GM23338 (cell line): Measurements from ENCODE around the gene SLC6A8. TPM values are rescaled to one million over a fixed set of nuclear protein-coding genes. Genes with fewer than 3 reads are reported as not detected.
A peak's percentile ranks its signal among the peaks of the same experiment; 100 is the strongest.

Source experiments
- ATAC-seq: fragments of 200-7000 bp; cut with Tn5 transposase; 3 replicates; pipeline ENCODE4 v1.9.1; 2020
- DNase-seq: peaks from one replicate; pipeline ENCODE4 v3.0.0-alpha.2; 2015; ENCODE audit warnings: low spot score
- H2AFZ ChIP-seq: fragments of 200-600 bp; sonication (generic); 2 replicates; pipeline ENCODE4 v1.8.0; 2016; ENCODE audit warnings: antibody characterized with exemption, mild to moderate bottlenecking, moderate library complexity
- H3F3A ChIP-seq: fragments of 200-600 bp; sonication (generic); replicated peaks from 2 replicates; pipeline ENCODE4 v1.8.0; 2017; ENCODE audit warnings: antibody characterized with exemption, mixed run types, low read depth
- H3K27ac ChIP-seq: fragments of 200-600 bp; sonication (generic); 2 replicates; pipeline ENCODE4 v1.6.1; 2016; ENCODE audit warnings: low read depth
- H3K27me3 ChIP-seq: fragments of 200-600 bp; sonication (generic); 2 replicates; pipeline ENCODE4 v1.8.0; 2016; ENCODE audit warnings: mild to moderate bottlenecking, mixed run types, moderate library complexity; ENCODE audit not compliant: insufficient read depth
- H3K36me3 ChIP-seq: fragments of 200-600 bp; sonication (generic); 2 replicates; pipeline ENCODE4 v1.8.0; 2016; ENCODE audit warnings: mild to moderate bottlenecking; ENCODE audit not compliant: insufficient read depth
- H3K4me1 ChIP-seq: fragments of 200-600 bp; sonication (generic); 2 replicates; pipeline ENCODE4 v1.8.0; 2016; ENCODE audit warnings: mild to moderate bottlenecking, moderate library complexity; ENCODE audit not compliant: insufficient read depth
- H3K4me2 ChIP-seq: fragments of 200-600 bp; sonication (generic); 2 replicates; pipeline ENCODE4 v1.7.1; 2017; ENCODE audit warnings: mixed run types
- H3K4me3 ChIP-seq: fragments of 200-600 bp; sonication (generic); 2 replicates; pipeline ENCODE4 v1.6.1; 2016; ENCODE audit warnings: mixed run types
- H3K79me2 ChIP-seq: fragments of 200-600 bp; sonication (generic); replicated peaks from 2 replicates; pipeline ENCODE4 v1.8.0; 2017; ENCODE audit warnings: mild to moderate bottlenecking; ENCODE audit not compliant: insufficient read depth
- H3K9me2 ChIP-seq: fragments of 200-600 bp; sonication (generic); 2 replicates; pipeline ENCODE4 v1.8.0; 2017; ENCODE audit not compliant: insufficient read depth
- H4K20me1 ChIP-seq: fragments of 200-600 bp; sonication (generic); replicated peaks from 2 replicates; pipeline ENCODE4 v1.8.0; 2017; ENCODE audit warnings: mild to moderate bottlenecking; ENCODE audit not compliant: insufficient read depth
- H3K27ac Mint-ChIP-seq: 2 replicates; pipeline ENCODE4 v1.8.0; 2020; ENCODE audit warnings: inconsistent platforms, mild to moderate bottlenecking, moderate library complexity, mixed read lengths
- H3K27me3 Mint-ChIP-seq: 3 replicates; pipeline ENCODE4 v1.8.0; 2022; ENCODE audit warnings: low read depth, mild to moderate bottlenecking, moderate library complexity, mixed read lengths, inconsistent platforms; ENCODE audit not compliant: insufficient read depth, poor library complexity
- H3K36me3 Mint-ChIP-seq: 3 replicates; pipeline ENCODE4 v1.8.0; 2021; ENCODE audit warnings: low read depth, mild to moderate bottlenecking, inconsistent platforms, moderate library complexity, mixed read lengths
- H3K4me1 Mint-ChIP-seq: 3 replicates; pipeline ENCODE4 v1.8.0; 2020; ENCODE audit warnings: mild to moderate bottlenecking, inconsistent platforms, mixed read lengths
- H3K4me3 Mint-ChIP-seq: 3 replicates; pipeline ENCODE4 v1.8.0; 2021; ENCODE audit warnings: moderate library complexity, mild to moderate bottlenecking, inconsistent platforms, mixed read lengths
- H3K9me3 Mint-ChIP-seq: 3 replicates; pipeline ENCODE4 v1.8.0; 2020; ENCODE audit warnings: moderate library complexity, mild to moderate bottlenecking, inconsistent platforms, mixed read lengths
- EZH2 ChIP-seq: fragments of 200-600 bp; sonication (generic); IDR thresholded peaks from one replicate; pipeline ENCODE4 v1.8.0; 2017; ENCODE audit warnings: antibody characterized with exemption, mild to moderate bottlenecking, low read depth; ENCODE audit not compliant: unreplicated experiment
- EZH2phosphoT487 ChIP-seq: fragments of 200-600 bp; sonication (generic); IDR thresholded peaks from one replicate; pipeline ENCODE4 v1.8.1; 2018; ENCODE audit warnings: antibody characterized with exemption; ENCODE audit not compliant: unreplicated experiment
- JUNB ChIP-seq: IDR thresholded peaks from one replicate; pipeline ENCODE4 v1.6.1; 2016; ENCODE audit warnings: antibody characterized with exemption; ENCODE audit not compliant: unreplicated experiment
- NANOG ChIP-seq: IDR thresholded peaks from 2 replicates; pipeline ENCODE4 v1.6.1; 2016; ENCODE audit warnings: antibody characterized with exemption, borderline replicate concordance
- POLR2AphosphoS5 ChIP-seq: IDR thresholded peaks from 2 replicates; pipeline ENCODE4 v1.6.1; 2016; ENCODE audit warnings: antibody characterized with exemption, low read depth
- REST ChIP-seq: IDR thresholded peaks from one replicate; pipeline ENCODE4 v1.6.1; 2018; ENCODE audit warnings: antibody characterized with exemption; ENCODE audit not compliant: unreplicated experiment
- STAT1 ChIP-seq: IDR thresholded peaks from one replicate; pipeline ENCODE4 v1.6.1; 2016; ENCODE audit warnings: antibody characterized with exemption; ENCODE audit not compliant: unreplicated experiment
- ZNF462 ChIP-seq: fragments of 250-450 bp; sonication (Bioruptor Pico); IDR thresholded peaks from 2 replicates; pipeline ENCODE4 v1.5.0; 2020; ENCODE audit warnings: mild to moderate bottlenecking, moderate library complexity
- polyA plus RNA-seq: library from polyadenylated mRNA; unstranded; fragments of >200 nt; fragmentation: Nextera tagmentation; extraction: Ambion mirVana; gene quantifications from 2 replicates; pipeline ENCODE4 v1.2.1, GENCODE V29; 2016
- total RNA-seq: library from RNA; depleted of rRNA; stranded (reverse); fragments of >200 nt; shearing (Covaris generic); gene quantifications from 2 replicates; pipeline ENCODE4 v1.2.3, GENCODE V29; 2014
- TF ChIP-seq, protein P1 (sequence below), 2 experiments: fragments of 200-600 bp in 1 of 2; sonication (generic) in 1 of 2; conservative IDR thresholded peaks; 2 replicates each; pipeline versions ENCODE4 v1.5.1 to v1.6.1; 2016 to 2017; ENCODE audit warnings: antibody characterized with exemption in 2 of 2, low read depth in 2 of 2, mild to moderate bottlenecking in 2 of 2, moderate library complexity in 1 of 2

The SLC6A8 gene
- total and polyA plus RNA-seq, 2 experiments from 2014 or later: 19.5 to 68.6 TPM

- DNase-seq: peak; percentile 41
- peaks cover 89% of the 10 kb centered on the region for H3K27me3 ChIP-seq
Measured at GRCh38 chrX:153644356-153645125, 43.2 kb upstream of the SLC6A8 start.

More at GRCh38 chrX:153644356-153645125, 43.2 kb upstream of the SLC6A8 start:
- Mint-ChIP-seq H3K27ac (no peak overlapping the region), H3K4me3 (peak overlapping the region; percentile 60), H3K4me1 (peaks cover 8% of the 10 kb centered on the region; the same call in 2 of the 3 replicates), H3K36me3 (no peaks in the 10 kb centered on the region), H3K27me3 (peaks cover 70% of the 10 kb centered on the region), H3K9me3 (no peaks in the 10 kb centered on the region; the same call in 2 of the 3 replicates)
- TF ChIP-seq JUNB (no peak), ZNF462 (CRISPR knock-in tag) (no peak), EZH2phosphoT487 (no peak), REST (no peak), EZH2 (peak; percentile 38), NANOG (no peak), POLR2AphosphoS5 (no peak), STAT1 (no peak)
- TF ChIP-seq, protein P1, sequence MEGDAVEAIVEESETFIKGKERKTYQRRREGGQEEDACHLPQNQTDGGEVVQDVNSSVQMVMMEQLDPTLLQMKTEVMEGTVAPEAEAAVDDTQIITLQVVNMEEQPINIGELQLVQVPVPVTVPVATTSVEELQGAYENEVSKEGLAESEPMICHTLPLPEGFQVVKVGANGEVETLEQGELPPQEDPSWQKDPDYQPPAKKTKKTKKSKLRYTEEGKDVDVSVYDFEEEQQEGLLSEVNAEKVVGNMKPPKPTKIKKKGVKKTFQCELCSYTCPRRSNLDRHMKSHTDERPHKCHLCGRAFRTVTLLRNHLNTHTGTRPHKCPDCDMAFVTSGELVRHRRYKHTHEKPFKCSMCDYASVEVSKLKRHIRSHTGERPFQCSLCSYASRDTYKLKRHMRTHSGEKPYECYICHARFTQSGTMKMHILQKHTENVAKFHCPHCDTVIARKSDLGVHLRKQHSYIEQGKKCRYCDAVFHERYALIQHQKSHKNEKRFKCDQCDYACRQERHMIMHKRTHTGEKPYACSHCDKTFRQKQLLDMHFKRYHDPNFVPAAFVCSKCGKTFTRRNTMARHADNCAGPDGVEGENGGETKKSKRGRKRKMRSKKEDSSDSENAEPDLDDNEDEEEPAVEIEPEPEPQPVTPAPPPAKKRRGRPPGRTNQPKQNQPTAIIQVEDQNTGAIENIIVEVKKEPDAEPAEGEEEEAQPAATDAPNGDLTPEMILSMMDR (conservative IDR thresholded peaks at IDR 0.05; ENCODE audit: low read depth in 2 of 2): peak in 1 of 2 experiments; percentile 50; a peak in 2 of 4 replicates
- Histone ChIP-seq H2AFZ (no peak overlapping the region; the same call in 1 of the 2 replicates), H3K36me3 (no peaks in the 10 kb centered on the region), H3K4me1 (no peaks in the 10 kb centered on the region; the same call in 1 of the 2 replicates), H3K27ac (no peak overlapping the region), H3K4me2 (peak overlapping the region; percentile 62; the same call in 1 of the 2 replicates), H4K20me1 (no peaks in the 10 kb centered on the region), H3K9me2 (no peaks in the 10 kb centered on the region), H3K4me3 (peak overlapping the region; percentile 44; the same call in 1 of the 2 replicates), H3K79me2 (no peaks in the 10 kb centered on the region), H3F3A (no peaks in the 10 kb centered on the region)
- peak; percentile 16 for ATAC-seq
